H1 (cell line): ENCODE data around the gene TINAG. TPM values are rescaled to one million over a fixed set of nuclear protein-coding genes. Genes with fewer than 3 reads are reported as not detected.

Source experiments
- BRCA1 ChIP-seq: IDR thresholded peaks from 2 replicates; pipeline ENCODE4 v1.6.1; 2012; ENCODE audit warnings: low read depth, low read length, improper control_type of control experiment
- CEBPB ChIP-seq: IDR thresholded peaks from 2 replicates; pipeline ENCODE4 v1.6.1; 2012; ENCODE audit warnings: low read depth, low read length
- CHD2 ChIP-seq: IDR thresholded peaks from 2 replicates; pipeline ENCODE4 v1.6.1; 2012; ENCODE audit warnings: low read length, improper control_type of control experiment
- CHD7 ChIP-seq: fragments of 300-600 bp; sonication (generic); IDR thresholded peaks from 2 replicates; pipeline ENCODE4 v1.7.1; 2012; ENCODE audit warnings: low read length, moderate library complexity, mild to moderate bottlenecking, inconsistent platforms; ENCODE audit not compliant: insufficient replicate concordance
- EP300 ChIP-seq, 2 experiments: IDR thresholded peaks; 1 replicate in 1 of 2; 2 replicates in 1 of 2; pipeline ENCODE4 v1.6.1; 2011 to 2012; ENCODE audit warnings: low read depth in 2 of 2, low read length in 2 of 2, mild to moderate bottlenecking in 2 of 2, borderline replicate concordance in 1 of 2, inconsistent platforms in 1 of 2, moderate library complexity in 1 of 2
- JUN ChIP-seq: IDR thresholded peaks from 2 replicates; pipeline ENCODE4 v1.6.1; 2011; ENCODE audit warnings: low read depth, mild to moderate bottlenecking, improper control_type of control experiment, low read length
- MAX ChIP-seq: IDR thresholded peaks from 2 replicates; pipeline ENCODE4 v1.6.1; 2012; ENCODE audit warnings: inconsistent platforms
- NANOG ChIP-seq: IDR thresholded peaks from 2 replicates; pipeline ENCODE4 v1.6.1; 2011; ENCODE audit warnings: low read length, low read depth, mild to moderate bottlenecking, inconsistent platforms; ENCODE audit not compliant: insufficient read depth, poor library complexity, severe bottlenecking
- RNF2 ChIP-seq: fragments of 200-900, 300-1000 bp; sonication (generic); IDR thresholded peaks from 2 replicates; pipeline ENCODE4 v1.7.1; 2016; ENCODE audit warnings: borderline replicate concordance, low read depth, mild to moderate bottlenecking, antibody characterized with exemption, low read length; ENCODE audit not compliant: poor library complexity, severe bottlenecking; ENCODE audit errors: missing control alignments
- SP2 ChIP-seq: IDR thresholded peaks from 2 replicates; pipeline ENCODE4 v1.6.1; 2012; ENCODE audit warnings: mild to moderate bottlenecking, low read length, inconsistent platforms
- SUZ12 ChIP-seq: fragments of 200-600 bp; sonication (generic); IDR thresholded peaks from 2 replicates; pipeline ENCODE4 v1.6.1; 2012; ENCODE audit warnings: mild to moderate bottlenecking, inconsistent platforms, low read length, moderate library complexity, mixed read lengths
- polyA plus RNA-seq, 7 experiments: library from polyadenylated mRNA; depleted of rRNA in 3 of 7; stranded (reverse) in 5 of 7; unstranded in 2 of 7; fragments of >200 nt in 5 of 7; fragments of 200-250 nt in 2 of 7; gene quantifications; 1 replicate in 5 of 7; 2 replicates in 1 of 7; 4 replicates in 1 of 7; pipeline versions ENCODE4 v1.2.1 to v1.2.3, GENCODE V29; 2011 to 2013; ENCODE audit warnings: missing spikeins in 2 of 7, mixed read lengths in 2 of 7
- total RNA-seq: library from RNA; stranded (reverse); fragmentation: NEBNext Ultra II Directional; extraction: Animal tissue kit (Norgen Biotek cat#: 25700); gene quantifications from 2 replicates; pipeline ENCODE4 v1.2.1, GENCODE V29; 2021

Gene TINAG
- total and polyA plus RNA-seq, 2 of the 8 experiments (the other 6 are each of a cell fraction or from before 2014, with no cell fraction given) = not detected

GRCh38 chr6:54289426-54289825 lies 18.8 kb upstream of the TINAG start (continued):
- TF ChIP-seq CHD7 (no peak), EP300 (IDR thresholded peaks at IDR 0.05; ENCODE audit: borderline replicate concordance in 1 of 2, low read depth in 2 of 2, low read length in 2 of 2) (no peak), NANOG (no peak), CEBPB (no peak), CHD2 (no peak), SUZ12 (no peak), SP2 (no peak), MAX (no peak), JUN (no peak), RNF2 (no peak), BRCA1 (no peak)
